ENCODE data around the gene ZNF775.

The ZNF775 gene

DNA sequence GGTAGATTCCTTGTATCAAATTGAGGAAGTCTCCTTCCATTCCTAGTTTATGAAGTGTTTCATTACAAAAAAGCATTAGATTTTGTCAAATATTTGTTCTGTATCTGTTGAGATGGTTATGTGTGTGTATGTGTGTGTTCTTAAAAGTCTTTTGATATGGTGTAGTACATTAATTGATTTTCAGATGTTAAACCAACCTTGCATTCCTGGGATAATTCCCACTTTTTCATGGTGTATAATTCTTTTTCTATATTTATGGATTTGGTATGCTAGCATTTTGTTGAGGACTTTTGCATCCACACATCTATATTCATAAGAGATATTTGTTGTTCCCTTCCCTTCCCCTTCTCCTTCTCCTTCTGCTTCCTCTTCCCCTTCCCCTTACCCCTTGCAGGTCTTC, 62.4 kb downstream of the ZNF775 start:
- no peak for DNase-seq (ENCODE audit: low spot score)

DNA sequence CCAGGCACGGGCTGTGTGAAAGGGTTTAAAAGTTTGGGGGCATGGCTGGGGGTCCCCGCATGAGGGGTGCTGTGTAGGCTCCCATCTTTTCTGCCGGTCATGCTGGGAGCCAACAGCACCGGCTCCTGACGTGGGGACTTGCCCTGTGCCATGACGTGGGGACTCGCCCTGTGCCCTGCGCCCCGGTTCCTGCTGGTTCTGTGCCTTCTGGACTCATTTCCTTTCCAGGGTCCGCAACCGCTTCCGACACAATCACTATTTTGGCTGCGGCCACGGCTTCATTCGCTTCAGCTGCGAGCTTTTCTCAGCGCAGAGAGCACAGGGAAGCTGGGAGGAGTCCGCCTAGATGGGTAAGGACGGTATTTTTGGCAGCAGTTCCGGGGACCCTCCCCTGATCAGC, 63.7 kb downstream of the ZNF775 start:
- DNase-seq (ENCODE audit: low spot score) = no peak

- DNase-seq (ENCODE audit: low spot score) = no peak
Observed at GRCh38 chr7:150443793-150444540, 64.8 kb downstream of the ZNF775 start.

- DNase-seq (ENCODE audit: low spot score) = no peak
Observed at GRCh38 chr7:150444674-150445365, 65.7 kb downstream of the ZNF775 start.

DNA sequence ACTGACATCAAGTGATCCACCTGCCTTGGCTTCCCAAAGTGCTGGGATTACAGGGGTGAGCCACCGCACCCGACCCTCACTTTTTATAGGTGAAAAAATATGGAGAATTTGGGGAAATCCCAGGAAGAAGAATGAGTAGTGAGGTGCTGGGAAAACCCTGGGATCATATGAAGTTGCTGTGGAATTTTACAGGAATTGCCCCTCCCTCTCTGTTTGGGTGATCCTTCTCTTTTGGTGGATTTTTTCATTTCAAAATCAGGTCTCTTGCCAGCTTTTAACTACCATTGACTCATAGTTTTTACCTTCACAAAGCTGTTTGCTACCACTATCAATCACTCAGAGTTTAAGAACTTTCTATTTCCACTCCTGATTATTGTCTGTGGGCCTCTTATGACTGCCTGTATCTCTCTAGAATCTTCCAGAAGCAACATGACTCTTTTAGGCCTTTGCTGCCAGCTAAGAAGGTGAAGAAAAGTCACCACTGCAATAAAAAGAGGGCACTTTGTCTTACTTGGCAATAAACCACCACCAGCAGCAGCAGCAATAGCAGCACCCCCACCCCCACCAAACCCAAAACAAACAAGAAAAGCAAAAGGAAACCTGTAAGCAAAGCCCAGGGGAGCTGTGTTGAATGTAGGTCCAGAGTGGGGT, 67.3 kb downstream of the ZNF775 start:
- no peak for DNase-seq (ENCODE audit: low spot score)

Measured in GM03348 (cell line).